Pulmonary artery endothelial cell (primary cell): ENCODE results near the gene NBEAL2. TPM values are rescaled to one million over a fixed set of nuclear protein-coding genes. Genes with fewer than 3 reads are reported as not detected.
"Not testable (repeated sequence)": the region's sequence is repeated elsewhere in the genome, so short reads cannot be mapped to it uniquely, and the experiment has no call there.

Experiments used
- DNase-seq: peaks from one replicate; pipeline ENCODE4 v3.0.0-alpha.2; 2011; ENCODE audit warnings: low read depth, low spot score
- total RNA-seq: library from RNA; depleted of rRNA; stranded (reverse); fragments of >200 nt; gene quantifications from 2 replicates; pipeline ENCODE4 v1.2.3, GENCODE V29; 2014

Gene NBEAL2
- total RNA-seq, 1 donor from 2014 or later = 36.9 TPM

GRCh38 chr3:47010910-47011309, 31.4 kb downstream of the NBEAL2 start:
- DNase-seq = no peak

- DNase-seq = no peak
These were observed 31.9 kb downstream of the NBEAL2 start for GRCh38 chr3:47011371-47011770.

GRCh38 chr3:47012342-47013230, 33.1 kb downstream of the NBEAL2 start:
- no peak for DNase-seq

DNA sequence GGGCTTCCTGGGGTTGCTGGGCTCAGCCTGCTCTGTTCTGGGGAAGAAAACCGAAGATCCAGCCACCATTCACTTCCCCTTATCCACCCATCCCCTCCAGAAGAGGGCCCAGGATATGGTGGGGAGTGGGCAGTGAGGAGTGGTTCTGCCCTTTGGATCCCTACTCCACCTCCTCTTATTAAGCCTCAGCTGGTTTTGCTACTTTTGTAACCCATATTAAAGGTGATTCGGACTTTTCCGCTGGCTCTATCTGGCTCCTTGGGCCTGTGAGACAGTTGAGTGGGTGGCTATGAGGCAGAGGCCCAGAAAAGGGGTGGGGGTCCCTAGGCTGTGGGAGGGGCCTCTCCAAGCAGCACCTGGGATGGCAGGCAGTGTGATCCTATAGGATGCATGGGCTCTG, 33.8 kb downstream of the NBEAL2 start:
- DNase-seq = no peak

- no peak for DNase-seq
These were observed 34.6 kb downstream of the NBEAL2 start for GRCh38 chr3:47014036-47014435.

- DNase-seq = no peak
These were observed 35.7 kb downstream of the NBEAL2 start for GRCh38 chr3:47015151-47015550.

GRCh38 chr3:47016086-47016933, 36.8 kb downstream of the NBEAL2 start:
- no peak for DNase-seq

DNA sequence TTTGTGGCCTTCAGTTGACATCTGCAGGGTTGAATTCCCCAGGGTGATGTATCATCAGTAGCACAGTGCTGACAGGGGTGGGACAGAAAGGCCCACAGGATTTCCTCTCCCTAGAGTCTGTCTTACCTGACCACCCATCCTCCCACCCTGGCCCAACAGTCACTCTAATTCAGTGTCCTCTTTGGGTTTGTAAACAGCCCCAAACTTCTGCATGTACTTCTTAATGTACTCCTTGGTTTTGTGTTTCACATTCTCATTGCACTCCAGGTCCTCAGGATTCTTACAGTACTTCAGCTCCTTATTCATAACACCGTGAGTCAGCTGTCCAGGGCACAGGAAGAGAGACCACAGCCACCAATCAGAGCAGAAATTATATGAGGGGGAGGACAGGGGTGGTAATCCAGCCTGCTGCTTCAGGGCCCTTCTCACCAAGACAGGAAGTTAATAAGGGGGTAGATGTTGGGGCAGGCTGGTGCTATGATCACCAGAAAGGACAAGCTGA, 37.5 kb downstream of the NBEAL2 start:
- DNase-seq = no peak

- DNase-seq = no peak
These were observed 38.2 kb downstream of the NBEAL2 start for GRCh38 chr3:47017504-47018268.

DNA sequence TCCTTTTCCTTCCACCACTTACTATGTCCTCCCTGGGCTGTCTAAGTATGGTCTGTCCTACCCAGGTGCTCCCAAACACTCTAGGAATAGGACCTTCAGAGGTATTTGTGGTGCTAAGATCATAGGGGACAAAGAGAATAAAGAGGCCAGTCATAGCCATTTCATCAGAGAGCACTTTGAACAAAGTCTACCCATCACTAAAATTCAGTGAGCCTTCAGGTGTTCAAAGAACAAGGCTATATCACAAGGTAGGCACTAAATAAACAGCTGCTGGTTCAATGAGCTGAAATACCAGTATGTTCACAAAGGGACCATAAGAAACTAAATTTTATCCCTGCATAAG, 38.8 kb downstream of the NBEAL2 start:
- no peak for DNase-seq

- no peak for DNase-seq
These were observed 39.7 kb downstream of the NBEAL2 start for GRCh38 chr3:47019201-47019600.

- no peak for DNase-seq
These were observed 40.8 kb downstream of the NBEAL2 start for GRCh38 chr3:47020311-47020710.

- DNase-seq = no peak
These were observed 43.2 kb downstream of the NBEAL2 start for GRCh38 chr3:47022641-47023071.

DNA sequence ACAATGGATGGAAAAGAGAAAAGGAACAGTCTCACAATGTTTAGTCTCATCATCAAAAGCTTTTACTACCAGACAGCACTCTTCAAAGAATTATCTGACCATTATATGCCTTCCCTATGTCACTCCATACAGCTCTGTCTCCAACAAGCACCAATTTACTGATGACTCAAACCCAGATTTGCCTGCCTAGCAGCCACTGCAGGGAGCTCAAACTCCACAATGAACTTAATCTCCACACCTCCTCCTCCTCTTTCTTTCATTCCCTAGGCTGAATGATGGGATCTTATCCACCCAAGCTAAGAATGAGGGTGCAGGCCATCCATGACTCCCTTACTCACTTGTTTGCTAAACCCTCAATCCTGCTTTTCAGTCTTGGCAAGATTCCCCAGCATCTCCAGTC, 45.5 kb downstream of the NBEAL2 start:
- DNase-seq = no peak

- DNase-seq = not testable (repeated sequence)
These were observed 47.0 kb downstream of the NBEAL2 start for GRCh38 chr3:47026432-47026831.

- DNase-seq = no peak
These were observed 48.7 kb downstream of the NBEAL2 start for GRCh38 chr3:47028146-47028545.

- no peak for DNase-seq
These were observed 49.2 kb downstream of the NBEAL2 start for GRCh38 chr3:47028667-47029066.

DNA sequence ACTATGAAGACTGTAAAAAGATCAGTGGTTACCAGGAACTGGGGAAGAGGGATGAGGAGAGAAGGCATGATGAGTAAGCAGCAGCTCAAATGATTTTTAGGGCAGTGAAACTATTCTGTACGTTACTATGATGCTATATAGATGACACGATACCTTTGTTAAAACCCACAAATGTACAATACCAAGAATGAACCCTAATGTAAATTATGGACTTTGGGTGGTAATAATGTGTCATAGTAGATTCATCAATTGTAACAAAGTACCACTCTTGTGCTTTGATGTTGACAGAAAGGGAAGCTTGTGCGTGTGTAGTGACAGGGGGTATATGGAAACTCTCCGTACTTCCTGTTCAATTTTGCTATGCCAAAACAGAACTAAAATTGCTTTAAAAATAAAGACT, 51.6 kb downstream of the NBEAL2 start:
- DNase-seq = not testable (repeated sequence)

GRCh38 chr3:47034868-47035489, 55.5 kb downstream of the NBEAL2 start:
- no peak for DNase-seq

DNA sequence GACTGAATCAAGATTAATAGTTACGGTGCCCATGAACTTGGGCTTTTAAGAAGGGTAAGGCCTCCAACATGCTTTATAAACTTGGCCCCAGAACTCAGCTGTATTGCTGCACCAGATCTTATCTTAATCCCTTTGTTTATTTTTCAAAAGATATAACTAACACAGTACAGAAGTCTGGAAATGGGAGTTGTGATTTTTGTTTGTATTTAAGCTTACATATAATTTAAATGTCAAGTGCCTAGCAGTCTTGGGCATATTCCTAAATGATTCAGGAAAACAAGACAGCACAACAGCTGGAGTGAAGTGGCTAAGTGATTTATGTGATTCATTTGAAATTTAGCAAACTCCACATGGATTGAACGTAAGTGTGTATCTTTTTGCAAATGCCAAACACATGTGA, 56.2 kb downstream of the NBEAL2 start:
- no peak for DNase-seq

GRCh38 chr3:47036145-47036544, 56.7 kb downstream of the NBEAL2 start:
- no peak for DNase-seq
